Nephron progenitor cell (in vitro differentiated cells): Measurements from ENCODE around the gene UBL5.
A peak's percentile ranks its signal among the peaks of the same experiment; 100 is the strongest.
"Not testable (repeated sequence)": the region's sequence is repeated elsewhere in the genome, so short reads cannot be mapped to it uniquely, and the experiment has no call there.

Experiments
- DNase-seq: peaks from one replicate; pipeline ENCODE4 v3.0.0; 2021
- H3K27ac Mint-ChIP-seq: 2 replicates; pipeline ENCODE4 v1.8.0; 2021; ENCODE audit warnings: mild to moderate bottlenecking, moderate library complexity, mixed read lengths
- H3K27me3 Mint-ChIP-seq: 2 replicates; pipeline ENCODE4 v1.8.0; 2021; ENCODE audit warnings: mild to moderate bottlenecking, low read depth, mixed read lengths; ENCODE audit not compliant: poor library complexity
- H3K36me3 Mint-ChIP-seq: 2 replicates; pipeline ENCODE4 v1.8.0; 2021; ENCODE audit warnings: low read depth, mixed read lengths
- H3K4me1 Mint-ChIP-seq: 2 replicates; pipeline ENCODE4 v1.8.0; 2021; ENCODE audit warnings: mixed read lengths
- H3K4me3 Mint-ChIP-seq: 2 replicates; pipeline ENCODE4 v1.8.0; 2021; ENCODE audit warnings: mild to moderate bottlenecking, moderate library complexity, mixed read lengths
- H3K9me3 Mint-ChIP-seq: 2 replicates; pipeline ENCODE4 v1.8.0; 2021; ENCODE audit warnings: mild to moderate bottlenecking, moderate library complexity, mixed read lengths
- TF ChIP-seq, protein P1 (sequence below): fragments of 200-600 bp; sonication (generic); IDR thresholded peaks from 2 replicates; pipeline ENCODE4 v1.5.0; 2021; ENCODE audit warnings: antibody characterized with exemption

The UBL5 gene

DNA sequence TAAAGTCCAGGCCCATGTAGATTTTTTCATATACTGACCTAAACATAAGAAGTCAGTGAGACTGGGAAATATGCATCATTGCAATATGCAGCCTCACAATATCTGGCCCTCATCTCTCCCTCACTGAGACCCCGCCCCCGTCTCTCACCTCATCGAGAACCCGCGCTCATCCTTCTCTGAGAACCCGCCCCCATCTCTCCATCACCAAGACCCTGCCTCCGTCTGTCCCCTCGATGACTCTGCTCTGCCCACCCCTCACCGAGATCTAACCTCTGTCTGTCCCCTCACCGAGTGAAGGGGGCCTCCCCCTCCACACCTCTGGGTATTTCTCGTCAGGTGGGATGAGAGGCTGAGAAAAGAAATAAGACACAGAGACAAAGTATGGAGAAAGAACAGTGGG is 38.7 kb upstream of the UBL5 start:
- peaks cover 58% of the 10 kb centered on the region for H3K4me1 Mint-ChIP-seq
- H3K27me3 Mint-ChIP-seq: no peaks in the 10 kb centered on the region
- H3K36me3 Mint-ChIP-seq: peaks cover 4% of the 10 kb centered on the region
- H3K27ac Mint-ChIP-seq: peak overlapping the region; percentile 76
- H3K9me3 Mint-ChIP-seq: peaks cover 4% of the 10 kb centered on the region
- DNase-seq: no peak
- TF ChIP-seq, protein P1, sequence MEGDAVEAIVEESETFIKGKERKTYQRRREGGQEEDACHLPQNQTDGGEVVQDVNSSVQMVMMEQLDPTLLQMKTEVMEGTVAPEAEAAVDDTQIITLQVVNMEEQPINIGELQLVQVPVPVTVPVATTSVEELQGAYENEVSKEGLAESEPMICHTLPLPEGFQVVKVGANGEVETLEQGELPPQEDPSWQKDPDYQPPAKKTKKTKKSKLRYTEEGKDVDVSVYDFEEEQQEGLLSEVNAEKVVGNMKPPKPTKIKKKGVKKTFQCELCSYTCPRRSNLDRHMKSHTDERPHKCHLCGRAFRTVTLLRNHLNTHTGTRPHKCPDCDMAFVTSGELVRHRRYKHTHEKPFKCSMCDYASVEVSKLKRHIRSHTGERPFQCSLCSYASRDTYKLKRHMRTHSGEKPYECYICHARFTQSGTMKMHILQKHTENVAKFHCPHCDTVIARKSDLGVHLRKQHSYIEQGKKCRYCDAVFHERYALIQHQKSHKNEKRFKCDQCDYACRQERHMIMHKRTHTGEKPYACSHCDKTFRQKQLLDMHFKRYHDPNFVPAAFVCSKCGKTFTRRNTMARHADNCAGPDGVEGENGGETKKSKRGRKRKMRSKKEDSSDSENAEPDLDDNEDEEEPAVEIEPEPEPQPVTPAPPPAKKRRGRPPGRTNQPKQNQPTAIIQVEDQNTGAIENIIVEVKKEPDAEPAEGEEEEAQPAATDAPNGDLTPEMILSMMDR: no peak
- H3K4me3 Mint-ChIP-seq: peak overlapping the region; percentile 19

DNA sequence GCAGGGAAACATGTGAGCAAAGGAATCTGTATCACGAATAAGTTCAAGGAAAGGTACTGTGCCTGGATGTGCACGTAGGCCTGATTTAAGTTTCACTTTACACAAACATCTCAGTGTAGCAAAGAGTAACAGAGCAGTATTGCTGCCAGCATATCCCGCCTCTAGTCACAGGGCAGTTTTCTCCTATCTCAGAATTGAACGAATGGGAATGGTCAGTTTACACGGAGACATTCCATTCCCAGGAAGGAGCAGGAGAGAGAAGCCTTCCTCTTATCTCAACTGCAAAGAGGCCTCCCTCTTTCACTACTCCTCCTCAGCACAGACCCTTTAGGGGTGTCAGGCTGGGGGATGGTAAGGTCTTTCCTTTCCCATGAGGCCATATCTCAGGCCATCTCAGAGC is 38.1 kb upstream of the UBL5 start:
- H3K4me3 Mint-ChIP-seq: peak overlapping the region; percentile 38
- H3K36me3 Mint-ChIP-seq, H3K9me3 Mint-ChIP-seq, H3K27me3 Mint-ChIP-seq, DNase-seq: not testable (repeated sequence)
- peak overlapping the region; percentile 76 for H3K27ac Mint-ChIP-seq
- peaks cover 53% of the 10 kb centered on the region for H3K4me1 Mint-ChIP-seq

DNA sequence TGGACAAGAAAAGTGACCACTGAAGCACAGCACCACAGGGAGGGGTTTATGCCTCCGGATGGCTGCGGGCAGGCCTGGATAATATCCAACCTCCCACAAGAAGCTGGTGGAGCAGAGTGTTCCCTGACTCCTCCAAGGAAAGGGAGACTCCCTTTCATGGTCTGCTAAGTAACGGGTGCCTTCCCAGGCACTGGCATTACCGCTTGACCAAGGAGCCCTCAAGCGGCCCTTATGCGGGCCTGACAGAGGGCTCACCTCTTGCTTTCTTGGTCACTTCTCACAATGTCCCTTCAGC is 36.7 kb upstream of the UBL5 start:
- not testable (repeated sequence) for H3K9me3 Mint-ChIP-seq, H3K27me3 Mint-ChIP-seq, H3K36me3 Mint-ChIP-seq, DNase-seq
- Mint-ChIP-seq H3K4me3 (peak overlapping the region; percentile 83), H3K27ac (peak overlapping the region; percentile 88), H3K4me1 (peaks cover 46% of the 10 kb centered on the region)

DNA sequence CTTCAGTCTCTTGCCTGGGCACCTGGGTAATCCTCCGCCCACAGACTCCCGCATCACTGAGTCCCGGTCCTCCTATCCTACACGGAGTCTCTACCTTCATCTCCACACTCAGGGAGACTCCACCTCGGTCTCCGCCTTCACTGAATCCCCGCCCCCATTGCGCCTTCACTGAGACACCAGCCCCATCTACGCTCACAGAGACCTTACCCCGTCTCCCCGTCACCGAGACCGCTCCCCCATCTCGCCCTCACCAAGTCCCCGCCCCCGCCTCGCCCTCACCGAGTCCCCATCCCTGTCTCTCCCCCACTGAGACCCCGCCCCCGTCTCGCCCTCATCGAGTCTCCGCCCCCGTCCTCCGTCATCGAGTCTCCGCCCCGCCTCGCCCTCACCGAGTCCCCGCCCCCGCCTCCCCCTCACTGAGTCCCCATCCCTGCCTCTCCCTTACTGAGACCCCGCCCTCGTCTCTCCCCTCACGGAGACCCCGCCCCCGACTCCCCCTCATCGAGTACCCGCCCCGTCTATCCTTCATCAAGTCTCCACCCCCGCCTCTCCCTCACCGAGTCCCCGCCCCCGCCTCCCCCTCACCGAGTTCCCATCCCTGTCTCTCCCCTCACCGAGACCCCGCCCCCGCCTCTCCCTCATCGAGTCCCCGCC is 36.0 kb upstream of the UBL5 start:
- TF ChIP-seq, protein P1: no peak
- Mint-ChIP-seq H3K4me1 (peaks cover 46% of the 10 kb centered on the region), H3K9me3 (peaks cover 4% of the 10 kb centered on the region), H3K36me3 (peaks cover 4% of the 10 kb centered on the region), H3K27me3 (no peaks in the 10 kb centered on the region), H3K4me3 (peak overlapping the region; percentile 83), H3K27ac (peak overlapping the region; percentile 88)
- peak; percentile 99 for DNase-seq

DNA sequence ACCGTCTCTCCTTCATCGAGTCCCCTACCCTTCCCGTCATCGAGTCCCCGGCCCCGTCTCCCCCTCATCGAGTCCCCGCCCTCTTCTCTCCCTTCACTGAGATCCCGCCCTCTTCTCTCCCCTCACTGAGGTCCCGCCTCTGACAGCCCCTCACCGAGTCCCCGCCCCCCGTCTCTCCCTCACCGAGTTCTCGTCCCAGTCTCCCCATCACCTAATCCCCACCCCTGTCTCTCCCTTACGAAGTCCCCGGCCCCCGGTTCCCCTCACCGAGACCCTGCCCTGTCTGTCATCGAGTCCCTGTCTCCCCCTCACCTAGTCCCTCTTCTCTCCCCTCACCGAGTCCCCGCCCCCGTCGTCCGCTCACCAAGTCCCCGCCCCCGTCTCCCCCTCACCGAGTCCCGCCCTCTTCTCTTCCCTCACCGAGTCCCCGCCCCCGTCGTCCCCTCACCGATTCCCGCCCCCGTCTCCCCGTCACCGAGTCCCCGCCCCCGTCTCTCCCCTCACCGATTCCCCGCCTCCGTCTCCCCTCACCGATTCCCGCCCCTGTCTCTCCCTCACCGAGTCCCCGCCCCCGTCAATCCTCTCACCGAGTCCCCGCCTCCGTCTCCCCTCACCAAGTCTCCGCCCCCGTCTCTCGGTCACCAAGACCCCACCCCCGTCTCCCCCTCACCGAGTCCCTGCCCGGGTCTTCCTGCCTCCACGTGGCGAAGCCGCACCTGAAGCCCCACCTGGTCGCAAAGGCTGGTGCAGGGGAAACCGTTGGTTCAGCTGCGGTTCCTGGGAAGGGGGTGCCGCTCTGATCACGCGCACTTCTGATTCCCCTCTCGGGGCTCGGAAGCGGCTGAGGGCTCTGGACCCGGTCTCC is 35.3 kb upstream of the UBL5 start:
- Mint-ChIP-seq H3K4me3 (peak overlapping the region; percentile 83), H3K36me3 (peaks cover 3% of the 10 kb centered on the region), H3K27me3 (no peaks in the 10 kb centered on the region), H3K27ac (peak overlapping the region; percentile 61), H3K9me3 (peaks cover 3% of the 10 kb centered on the region), H3K4me1 (peaks cover 44% of the 10 kb centered on the region)
- TF ChIP-seq, protein P1: no peak
- DNase-seq: peak; percentile 95

DNA sequence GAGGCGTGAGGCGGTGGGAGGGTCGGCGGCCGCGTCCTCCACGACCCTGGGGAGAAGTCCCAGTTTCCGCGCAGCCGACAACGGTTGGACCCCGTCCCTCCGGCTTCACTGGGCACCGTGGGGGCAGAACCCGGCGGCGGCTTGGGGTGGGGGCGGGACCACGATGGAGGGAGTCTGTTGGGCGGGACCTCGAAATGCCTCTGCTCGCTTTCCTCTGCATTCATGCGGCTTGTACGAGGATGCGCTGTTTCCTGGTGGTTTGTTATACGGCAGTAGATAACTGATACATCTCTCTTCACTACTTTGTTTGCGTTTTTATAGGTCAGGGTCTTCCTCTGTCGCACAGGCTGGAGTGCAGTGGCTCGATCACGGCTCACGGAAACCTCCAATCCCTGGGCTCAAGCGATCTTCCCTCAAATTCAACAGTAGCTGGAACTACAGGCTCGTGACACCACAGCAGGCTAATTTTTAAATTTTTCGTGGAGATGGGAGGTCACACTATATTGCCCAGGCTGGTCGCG is 34.6 kb upstream of the UBL5 start:
- peak overlapping the region; percentile 83 for H3K4me3 Mint-ChIP-seq
- no peak for DNase-seq
- no peaks in the 10 kb centered on the region for H3K36me3 Mint-ChIP-seq
- no peaks in the 10 kb centered on the region for H3K27me3 Mint-ChIP-seq
- no peaks in the 10 kb centered on the region for H3K9me3 Mint-ChIP-seq
- TF ChIP-seq, protein P1: no peak
- peak overlapping the region; percentile 45 for H3K27ac Mint-ChIP-seq
- H3K4me1 Mint-ChIP-seq: peaks cover 40% of the 10 kb centered on the region
